ENCODE measurements around the gene ZNF483.
"Not testable (repeated sequence)": the region's sequence is repeated elsewhere in the genome, so short reads cannot be mapped to it uniquely, and the experiment has no call there.

ZNF483 gene

GRCh38 chr9:111542497-111543254 is 17.7 kb downstream of the ZNF483 start:
- no peak for DNase-seq (ENCODE audit: low read depth in 2 of 2)

- DNase-seq (ENCODE audit: low read depth in 2 of 2), result no peak
These were observed 23.6 kb downstream of the ZNF483 start for GRCh38 chr9:111548623-111549022.

GRCh38 chr9:111555425-111555824 is 30.4 kb downstream of the ZNF483 start:
- DNase-seq (ENCODE audit: low read depth in 2 of 2), result not testable (repeated sequence)

GRCh38 chr9:111559000-111559610 is 34.1 kb downstream of the ZNF483 start:
- DNase-seq (ENCODE audit: low read depth in 2 of 2), result no peak

- no peak for DNase-seq (ENCODE audit: low read depth in 2 of 2)
These were observed 36.3 kb downstream of the ZNF483 start for GRCh38 chr9:111561165-111561719.

GRCh38 chr9:111566234-111566633 is 41.3 kb downstream of the ZNF483 start:
- no peak for DNase-seq (ENCODE audit: low read depth in 2 of 2)

GRCh38 chr9:111568127-111568526 is 43.1 kb downstream of the ZNF483 start:
- not testable (repeated sequence) for DNase-seq (ENCODE audit: low read depth in 2 of 2)

GRCh38 chr9:111572950-111573604 is 48.1 kb downstream of the ZNF483 start:
- DNase-seq (ENCODE audit: low read depth in 2 of 2), result no peak

GRCh38 chr9:111582888-111583287 is 57.9 kb downstream of the ZNF483 start:
- no peak for DNase-seq (ENCODE audit: low read depth in 2 of 2)

GRCh38 chr9:111586378-111586777 is 61.4 kb downstream of the ZNF483 start:
- DNase-seq (ENCODE audit: low read depth in 2 of 2), result no peak

- no peak for DNase-seq (ENCODE audit: low read depth in 2 of 2)
These were observed 63.9 kb downstream of the ZNF483 start for GRCh38 chr9:111588846-111589245.

- peak; percentile 17 to 29 for DNase-seq (ENCODE audit: low read depth in 2 of 2)
These were observed 73.1 kb downstream of the ZNF483 start for GRCh38 chr9:111597852-111598732.

- no peak for DNase-seq (ENCODE audit: low read depth in 2 of 2)
These were observed 73.7 kb downstream of the ZNF483 start for GRCh38 chr9:111598733-111599091.

- DNase-seq (ENCODE audit: low read depth in 2 of 2), result peak in 1 of 2 donors; percentile 16
These were observed 74.3 kb downstream of the ZNF483 start, which contains the start of gene PTGR1 for GRCh38 chr9:111599092-111599954. TSS of gene PTGR1 (minus strand) at chr9:111599647. CDS start at chr9:111597422, 2,225 bp downstream.

- no peak for DNase-seq (ENCODE audit: low read depth in 2 of 2)
These were observed 75.0 kb downstream of the ZNF483 start for GRCh38 chr9:111599955-111600343.

GRCh38 chr9:111601237-111602018 is 76.4 kb downstream of the ZNF483 start:
- DNase-seq (ENCODE audit: low read depth in 2 of 2), result no peak

- no peak for DNase-seq (ENCODE audit: low read depth in 2 of 2)
These were observed 78.1 kb downstream of the ZNF483 start for GRCh38 chr9:111603041-111603440.

GRCh38 chr9:111604054-111604615 is 79.2 kb downstream of the ZNF483 start:
- no peak for DNase-seq (ENCODE audit: low read depth in 2 of 2)

GRCh38 chr9:111605041-111605559 is 80.1 kb downstream of the ZNF483 start:
- DNase-seq (ENCODE audit: low read depth in 2 of 2), result no peak

Measured in activated CD4-positive, alpha-beta T cell treated with anti-CD3 and anti-CD28 coated beads for 24 hours (primary cell).